Lower leg skin (tissue), 4 donors: Measurements from ENCODE around the gene ZNF134. TPM values are rescaled to one million over a fixed set of nuclear protein-coding genes. Genes with fewer than 3 reads are reported as not detected.

Source experiments
- DNase-seq, 2 donors: peaks; one replicate each; pipeline ENCODE4 v3.0.0-alpha.2; 2019; ENCODE audit warnings: low spot score in 2 of 2
- H3K4me3 ChIP-seq: fragments of 200-600 bp; sonication (generic); 2 replicates; pipeline ENCODE4 v1.5.1; 2017; ENCODE audit warnings: mild to moderate bottlenecking, low read depth; ENCODE audit not compliant: poor library complexity, severe bottlenecking
- CTCF ChIP-seq, 3 donors: fragments of 450-650 bp; IDR thresholded peaks; one replicate each; pipeline ENCODE4 v1.5.1; 2016; ENCODE audit warnings: antibody characterized with exemption in 3 of 3, mild to moderate bottlenecking in 3 of 3, moderate library complexity in 2 of 3
- POLR2A ChIP-seq, 2 donors: fragments of 450-650 bp; IDR thresholded peaks; one replicate each; pipeline ENCODE4 v1.6.1; 2016 to 2017; ENCODE audit warnings: antibody characterized with exemption in 2 of 2, mild to moderate bottlenecking in 1 of 2, moderate library complexity in 1 of 2
- WGBS, 2 donors: methylation state at CpG; one replicate each; pipeline ENCODE4 v1.1.5; 2018; 5-methylcytosine and 5-hydroxymethylcytosine counted together
- intact Hi-C: fragments of 100-400 bp; cut with DNase I; formaldehyde crosslinking; loops from one replicate; pipeline ENCODE4 v1.15.0; 2023; ENCODE audit warnings: low total_unique reads
- total RNA-seq, 4 donors: library from RNA; depleted of rRNA; stranded (reverse); fragments of >200 nt; gene quantifications; one replicate each; pipeline ENCODE4 v1.1.0, GENCODE V29; 2016

ZNF134 gene
- total RNA-seq, 4 donors from 2014 or later = 19.1 to 42.5 (median 34.6) TPM

DNA sequence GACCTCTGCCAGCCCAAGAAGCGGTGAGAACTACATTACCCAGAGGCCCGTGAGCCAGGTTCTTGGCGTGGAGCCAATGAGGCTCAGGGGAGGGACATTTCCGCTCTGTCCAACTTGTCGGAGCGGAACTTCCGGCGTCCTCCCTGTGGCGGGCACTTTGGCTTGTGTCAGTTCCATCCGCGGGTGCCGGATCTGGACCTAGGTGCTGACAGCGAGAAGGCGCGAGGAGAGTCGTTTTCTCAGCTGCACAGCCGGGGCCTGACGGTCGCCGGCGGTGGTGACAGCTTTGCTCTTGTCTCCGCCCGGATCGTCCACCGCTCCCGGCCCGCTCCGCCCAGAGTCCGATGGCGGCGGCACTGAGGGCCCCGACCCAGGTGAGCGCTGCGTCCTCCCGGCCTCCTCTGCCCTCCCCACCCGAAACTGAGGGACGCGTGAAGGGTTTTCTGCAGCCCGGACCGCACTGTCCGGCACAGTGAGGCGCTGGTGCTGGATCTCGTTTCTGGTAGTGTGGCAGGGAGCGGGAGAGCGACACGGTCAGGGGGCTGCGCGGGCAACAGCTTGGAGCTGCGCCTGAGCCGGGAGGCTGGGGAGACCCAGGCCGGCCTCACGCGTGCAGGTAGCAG, 14.2 kb upstream of the ZNF134 start, which contains the start of gene ZNF530:
TSS of gene ZNF530 (plus strand) at position 125 of the 623 bp plus-strand sequence. CDS start 4,461 bp downstream, outside the sequence.
- 0 to 1% methylated on average over 17 to 53 of the region's 53 CpGs for WGBS, 2 donors
- TF ChIP-seq CTCF (IDR thresholded peaks at IDR 0.05) (no peak), POLR2A (IDR thresholded peaks at IDR 0.05) (no peak)
- peak within 1 kb of the TSS; percentile 81 for H3K4me3 ChIP-seq
- DNase-seq = peak; percentile 91 to 98
- intact Hi-C loops = no loop called here

GRCh38 chr19:57606931-57607330, 7.1 kb upstream of the ZNF134 start:
- intact Hi-C loops = no loop called here
- no peak overlapping the region for H3K4me3 ChIP-seq
- WGBS, 2 donors = 96 to 98% methylated on average over 5 of the region's 5 CpGs
- DNase-seq = no peak
- TF ChIP-seq CTCF (IDR thresholded peaks at IDR 0.05) (no peak), POLR2A (IDR thresholded peaks at IDR 0.05) (no peak)

- no peak overlapping the region for H3K4me3 ChIP-seq
- intact Hi-C loops = no loop called here
- WGBS, 2 donors = 88 to 94% methylated on average over 4 of the region's 4 CpGs
- TF ChIP-seq CTCF (IDR thresholded peaks at IDR 0.05) (no peak), POLR2A (IDR thresholded peaks at IDR 0.05) (no peak)
- no peak for DNase-seq
Observed at GRCh38 chr19:57611113-57611512, 2.9 kb upstream of the ZNF134 start.

- no peak overlapping the region for H3K4me3 ChIP-seq
- TF ChIP-seq CTCF (IDR thresholded peaks at IDR 0.05) (no peak), POLR2A (IDR thresholded peaks at IDR 0.05) (no peak)
- no peak for DNase-seq
- intact Hi-C loops = no loop called here
- 75 to 78% methylated on average over 3 of the region's 3 CpGs for WGBS, 2 donors
Observed at GRCh38 chr19:57615346-57615745, 1.3 kb downstream of the ZNF134 start.

- no peak for TF ChIP-seq POLR2A (IDR thresholded peaks at IDR 0.05)
- no peak for TF ChIP-seq CTCF (IDR thresholded peaks at IDR 0.05)
- no peak for DNase-seq
- WGBS, 2 donors = 97 to 99% methylated on average over 10 of the region's 10 CpGs
- intact Hi-C loops = no loop called here
- no peak overlapping the region for H3K4me3 ChIP-seq
Observed at GRCh38 chr19:57620673-57621348, 6.8 kb downstream of the ZNF134 start.
